GM19351 (cell line): ENCODE data around the gene RNF115.

Experiments used
- ATAC-seq: cut with Tn5 transposase; IDR thresholded peaks from one replicate; pipeline ENCODE4 v1.9.1; 2021; ENCODE audit warnings: mild to moderate bottlenecking, moderate library complexity; ENCODE audit not compliant: unreplicated experiment

The RNF115 gene

GRCh38 chr1:145707183-145707867 lies 116.6 kb downstream of the RNF115 start, which contains the start of gene PDZK1:
Gene PDZK1 (minus strand): TSS chr1:145707368. CDS start chr1:145688021, 19,347 bp downstream.
- ATAC-seq, result no peak

DNA sequence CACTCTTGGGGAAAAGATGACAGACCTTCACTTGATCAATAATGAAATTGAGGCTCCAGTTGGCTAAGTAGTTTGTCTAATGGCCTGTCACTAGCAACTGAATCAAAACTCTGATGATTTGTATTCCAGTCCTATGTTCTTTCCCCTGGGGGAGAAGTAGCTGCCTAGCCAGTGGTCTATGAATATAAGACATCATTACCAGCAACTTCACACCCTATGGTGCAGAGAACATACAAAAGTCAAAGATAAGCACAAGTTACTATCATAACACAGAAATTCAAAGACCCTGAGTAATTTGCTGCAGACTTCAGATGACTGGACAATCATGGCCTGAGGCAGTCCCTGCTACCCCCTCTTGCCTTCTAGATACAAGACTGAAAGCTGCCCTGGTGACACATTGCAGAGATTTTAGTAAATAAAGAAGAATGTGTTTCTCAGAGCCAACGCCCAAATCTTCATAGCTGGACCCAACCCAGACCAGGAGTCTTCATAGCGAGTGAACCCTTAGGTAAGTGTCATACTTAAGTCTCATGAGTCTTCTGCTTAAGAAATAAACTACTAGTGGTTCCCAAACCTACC lies 117.7 kb downstream of the RNF115 start:
- no peak for ATAC-seq

GRCh38 chr1:145705622-145706021 lies 118.3 kb downstream of the RNF115 start:
- ATAC-seq, result no peak

DNA sequence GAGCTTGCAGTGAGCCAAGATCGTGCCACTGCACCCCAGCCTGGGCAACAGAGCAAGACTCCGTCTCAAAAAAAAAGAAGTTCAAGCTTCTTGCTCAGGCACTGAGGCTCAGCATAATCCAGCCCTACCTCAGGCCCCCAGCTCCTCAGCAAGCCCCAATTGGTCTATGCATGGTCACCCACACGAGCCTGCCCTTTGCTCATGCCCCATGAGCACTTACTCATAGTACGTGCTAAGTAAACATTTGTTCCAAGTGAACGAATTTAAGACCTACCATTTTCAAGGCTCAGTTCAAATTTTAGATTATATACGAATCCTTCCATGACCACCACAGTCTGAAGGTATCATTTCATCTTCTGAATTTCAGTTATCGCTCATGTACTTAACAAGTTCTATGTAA lies 121.1 kb downstream of the RNF115 start:
- ATAC-seq, result no peak

DNA sequence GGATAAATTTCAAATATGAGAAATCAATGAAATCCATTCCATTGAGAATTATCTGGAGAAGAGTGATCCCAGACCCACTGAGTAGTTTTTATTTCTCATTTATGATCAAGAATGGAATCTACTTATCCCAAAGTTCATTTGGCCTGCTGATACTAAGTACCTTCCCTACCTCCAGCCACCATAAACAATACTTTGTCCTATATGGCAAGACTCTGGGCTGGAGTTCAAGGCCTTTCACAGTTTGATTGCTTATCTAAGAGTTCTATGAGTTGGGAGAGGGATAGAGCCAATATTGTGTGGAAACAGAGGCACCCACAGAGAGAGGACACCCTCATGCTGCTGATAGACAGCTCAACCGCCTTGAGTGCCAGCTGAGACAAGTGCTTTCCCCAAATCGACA lies 121.8 kb downstream of the RNF115 start:
- no peak for ATAC-seq

GRCh38 chr1:145701306-145701862 lies 122.5 kb downstream of the RNF115 start:
- no peak for ATAC-seq

DNA sequence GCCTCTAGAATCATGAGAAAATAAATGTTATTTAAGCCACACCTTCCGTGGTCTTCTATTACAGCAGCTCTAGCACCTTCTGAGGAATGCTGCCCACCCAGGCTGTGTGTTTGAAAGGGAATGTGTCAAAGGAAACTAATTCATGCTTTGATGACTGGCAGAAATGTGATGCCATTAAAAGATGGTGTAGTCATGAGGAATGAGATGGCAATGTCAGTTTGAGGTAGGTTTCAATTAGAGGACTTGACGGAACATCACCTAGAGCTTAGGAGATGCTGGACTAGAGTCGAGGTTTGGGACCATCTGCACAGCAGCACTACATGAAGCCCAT lies 127.3 kb downstream of the RNF115 start:
- no peak for ATAC-seq

GRCh38 chr1:145695821-145696629 lies 127.9 kb downstream of the RNF115 start:
- ATAC-seq, result no peak

- ATAC-seq, result no peak
These were observed 131.0 kb downstream of the RNF115 start for GRCh38 chr1:145692785-145693443.

GRCh38 chr1:145690587-145691558 lies 133.0 kb downstream of the RNF115 start:
- no peak for ATAC-seq

- no peak for ATAC-seq
These were observed 134.0 kb downstream of the RNF115 start for GRCh38 chr1:145689922-145690321.

- ATAC-seq, result no peak
These were observed 135.0 kb downstream of the RNF115 start for GRCh38 chr1:145688924-145689323.
